ENCODE results near the gene MAGIX. TPM values are rescaled to one million over a fixed set of nuclear protein-coding genes. Genes with fewer than 3 reads are reported as not detected.

The MAGIX gene
- total RNA-seq, 6 donors from 2014 or later = 7.3 to 16.3 (median 12.9) TPM

DNA sequence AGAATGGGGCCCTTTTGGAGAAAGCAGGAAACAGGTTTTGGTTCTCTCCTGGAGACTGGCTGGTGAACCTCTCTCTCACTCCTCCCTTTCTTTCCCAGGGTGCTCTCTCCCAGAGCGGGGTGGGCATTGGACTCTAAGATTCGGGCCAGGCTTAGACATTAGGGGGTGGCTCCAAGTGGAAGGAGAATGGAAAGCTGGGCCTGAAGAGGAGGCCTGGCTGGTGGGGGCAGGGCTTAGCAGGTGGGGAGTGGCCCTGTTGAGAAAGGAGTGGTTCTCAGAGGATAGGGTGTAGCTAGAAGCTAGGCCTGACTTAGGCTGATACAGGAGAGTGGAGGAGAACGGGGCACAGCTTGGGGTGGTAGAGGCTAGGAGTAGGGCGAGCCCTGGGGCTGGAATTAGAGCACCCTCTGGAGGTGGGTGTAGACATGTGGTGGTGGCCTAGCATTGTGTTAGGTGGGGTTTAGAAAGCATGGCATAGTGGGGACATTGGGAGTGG is 14.8 kb downstream of the MAGIX start:
- Histone ChIP-seq H3K4me1 (peaks cover 3 to 11% (median 5%) of the 10 kb centered on the region in 4 donors), H3K4me3 (no peak overlapping the region), H3K9me3 (no peaks in the 10 kb centered on the region), H3K36me3 (peaks cover 0 to 65% (median 18%) of the 10 kb centered on the region in 4 donors), H3K27ac (peak overlapping the region; percentile 30 to 73 (median 56)), H3K27me3 (no peaks in the 10 kb centered on the region)
- 48 to 65% methylated on average over 4 of the region's 4 CpGs for WGBS, 2 donors
- ATAC-seq (ENCODE audit: low FRiP score in 2 of 2) (peak; percentile 38 to 50), DNase-seq (peak in 1 of 2 donors; percentile 65)
- TF ChIP-seq, protein P1, sequence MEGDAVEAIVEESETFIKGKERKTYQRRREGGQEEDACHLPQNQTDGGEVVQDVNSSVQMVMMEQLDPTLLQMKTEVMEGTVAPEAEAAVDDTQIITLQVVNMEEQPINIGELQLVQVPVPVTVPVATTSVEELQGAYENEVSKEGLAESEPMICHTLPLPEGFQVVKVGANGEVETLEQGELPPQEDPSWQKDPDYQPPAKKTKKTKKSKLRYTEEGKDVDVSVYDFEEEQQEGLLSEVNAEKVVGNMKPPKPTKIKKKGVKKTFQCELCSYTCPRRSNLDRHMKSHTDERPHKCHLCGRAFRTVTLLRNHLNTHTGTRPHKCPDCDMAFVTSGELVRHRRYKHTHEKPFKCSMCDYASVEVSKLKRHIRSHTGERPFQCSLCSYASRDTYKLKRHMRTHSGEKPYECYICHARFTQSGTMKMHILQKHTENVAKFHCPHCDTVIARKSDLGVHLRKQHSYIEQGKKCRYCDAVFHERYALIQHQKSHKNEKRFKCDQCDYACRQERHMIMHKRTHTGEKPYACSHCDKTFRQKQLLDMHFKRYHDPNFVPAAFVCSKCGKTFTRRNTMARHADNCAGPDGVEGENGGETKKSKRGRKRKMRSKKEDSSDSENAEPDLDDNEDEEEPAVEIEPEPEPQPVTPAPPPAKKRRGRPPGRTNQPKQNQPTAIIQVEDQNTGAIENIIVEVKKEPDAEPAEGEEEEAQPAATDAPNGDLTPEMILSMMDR (IDR thresholded peaks at IDR 0.05) = peak in 1 of 6 experiments; percentile 29
- no peak for TF ChIP-seq POLR2AphosphoS5 (IDR thresholded peaks at IDR 0.05)

GRCh38 chrX:49177873-49178480 is 15.4 kb downstream of the MAGIX start:
- Histone ChIP-seq H3K27me3 (no peaks in the 10 kb centered on the region), H3K9me3 (no peaks in the 10 kb centered on the region), H3K36me3 (peaks cover 0 to 69% (median 18%) of the 10 kb centered on the region in 4 donors), H3K4me1 (peaks cover 3 to 11% (median 5%) of the 10 kb centered on the region in 4 donors), H3K27ac (peak overlapping the region in 2 of 4 donors; percentile 30 to 68), H3K4me3 (no peak overlapping the region)
- WGBS, 2 donors = 60 to 88% methylated on average over 2 to 18 of the region's 23 CpGs
- TF ChIP-seq, protein P1 (IDR thresholded peaks at IDR 0.05) = no peak
- TF ChIP-seq EP300 (IDR thresholded peaks at IDR 0.05) = no peak
- no peak for TF ChIP-seq POLR2AphosphoS5 (IDR thresholded peaks at IDR 0.05)
- TF ChIP-seq POLR2A (IDR thresholded peaks at IDR 0.05) = no peak
- ATAC-seq (ENCODE audit: low FRiP score in 2 of 2) = peak in 1 of 2 donors; percentile 9
- DNase-seq = no peak

GRCh38 chrX:49178537-49178936 is 16.0 kb downstream of the MAGIX start:
- Histone ChIP-seq H3K4me1 (peaks cover 0 to 11% (median 5%) of the 10 kb centered on the region in 4 donors), H3K4me3 (no peak overlapping the region), H3K27me3 (no peaks in the 10 kb centered on the region), H3K27ac (no peak overlapping the region), H3K36me3 (peaks cover 0 to 72% (median 18%) of the 10 kb centered on the region in 4 donors), H3K9me3 (no peaks in the 10 kb centered on the region)
- 86% methylated on average over 3 of the region's 3 CpGs; no CpG with 5 or more reads in 1 of the 2 donors for WGBS, 2 donors
- DNase-seq = no peak
- TF ChIP-seq POLR2AphosphoS5 (IDR thresholded peaks at IDR 0.05) (no peak), POLR2A (IDR thresholded peaks at IDR 0.05) (no peak), EP300 (IDR thresholded peaks at IDR 0.05) (no peak)
- TF ChIP-seq, protein P1 (IDR thresholded peaks at IDR 0.05) = no peak
- no peak for ATAC-seq (ENCODE audit: low FRiP score in 2 of 2)

GRCh38 chrX:49179358-49179757 is 16.8 kb downstream of the MAGIX start:
- ATAC-seq (ENCODE audit: low FRiP score in 2 of 2) (no peak), DNase-seq (no peak)
- H3K27ac ChIP-seq = no peak overlapping the region
- peaks cover 3 to 14% (median 5%) of the 10 kb centered on the region in 4 donors for H3K4me1 ChIP-seq
- H3K9me3 ChIP-seq = no peaks in the 10 kb centered on the region
- no peak overlapping the region for H3K4me3 ChIP-seq
- peaks cover 0 to 67% (median 18%) of the 10 kb centered on the region in 4 donors for H3K36me3 ChIP-seq
- H3K27me3 ChIP-seq = no peaks in the 10 kb centered on the region
- TF ChIP-seq POLR2A (IDR thresholded peaks at IDR 0.05) = no peak
- no peak for TF ChIP-seq POLR2AphosphoS5 (IDR thresholded peaks at IDR 0.05)
- TF ChIP-seq EP300 (IDR thresholded peaks at IDR 0.05) = no peak
- TF ChIP-seq, protein P1 (IDR thresholded peaks at IDR 0.05) = no peak
- 75 to 100% methylated on average over 2 of the region's 2 CpGs for WGBS, 2 donors

Measured in upper lobe of left lung (tissue), 6 donors.